ENCODE results near the gene SMYD3.

GRCh38 chr1:246052603-246053002, 454.5 kb downstream of the SMYD3 start:
- TF ChIP-seq CTCF (conservative IDR thresholded peaks at IDR 0.05) (no peak), EZH2 (IDR thresholded peaks at IDR 0.05; ENCODE audit: low read depth) (no peak)
